IPS-15b (cell line): ENCODE results near the gene LGALS14.
"Not testable (repeated sequence)": the region's sequence is repeated elsewhere in the genome, so short reads cannot be mapped to it uniquely, and the experiment has no call there.

ENCODE experiments used
- H3K27me3 ChIP-seq: one replicate; pipeline ENCODE4 v1.6.1; 2013; ENCODE audit warnings: low read length; ENCODE audit not compliant: control insufficient read depth, insufficient read depth
- H3K36me3 ChIP-seq: one replicate; pipeline ENCODE4 v1.6.1; 2013; ENCODE audit warnings: low read length; ENCODE audit not compliant: control insufficient read depth, insufficient read depth
- H3K4me1 ChIP-seq: one replicate; pipeline ENCODE4 v1.6.1; 2013; ENCODE audit warnings: mild to moderate bottlenecking, low read length; ENCODE audit not compliant: control insufficient read depth, insufficient read depth
- H3K4me3 ChIP-seq: one replicate; pipeline ENCODE4 v1.5.1; 2013; ENCODE audit warnings: low read depth, low read length
- H3K9ac ChIP-seq: one replicate; pipeline ENCODE4 v1.6.1; 2013; ENCODE audit warnings: low read depth, mild to moderate bottlenecking, low read length
- H3K9me3 ChIP-seq: one replicate; pipeline ENCODE4 v1.6.1; 2013; ENCODE audit warnings: mild to moderate bottlenecking, low read length; ENCODE audit not compliant: control insufficient read depth, insufficient read depth

Gene LGALS14

GRCh38 chr19:39698535-39698934 is 5.7 kb upstream of the LGALS14 start:
- Histone ChIP-seq H3K9me3 (no peaks in the 10 kb centered on the region), H3K36me3 (no peaks in the 10 kb centered on the region), H3K4me3 (no peak overlapping the region), H3K9ac (no peak overlapping the region), H3K27me3 (no peaks in the 10 kb centered on the region), H3K4me1 (no peaks in the 10 kb centered on the region)

GRCh38 chr19:39701291-39701690 is 3.0 kb upstream of the LGALS14 start:
- H3K9ac ChIP-seq, result no peak overlapping the region
- H3K36me3 ChIP-seq, result no peaks in the 10 kb centered on the region
- no peaks in the 10 kb centered on the region for H3K4me1 ChIP-seq
- no peaks in the 10 kb centered on the region for H3K27me3 ChIP-seq
- no peak overlapping the region for H3K4me3 ChIP-seq
- H3K9me3 ChIP-seq, result no peaks in the 10 kb centered on the region

GRCh38 chr19:39705578-39706188 is 1.4 kb downstream of the LGALS14 start:
- Histone ChIP-seq H3K4me3 (no peak overlapping the region), H3K9me3 (no peaks in the 10 kb centered on the region), H3K36me3 (no peaks in the 10 kb centered on the region), H3K4me1 (no peaks in the 10 kb centered on the region), H3K9ac (no peak overlapping the region), H3K27me3 (peaks cover 2% of the 10 kb centered on the region)

GRCh38 chr19:39708594-39708993 is 4.3 kb downstream of the LGALS14 start:
- Histone ChIP-seq H3K4me1 (no peaks in the 10 kb centered on the region), H3K4me3 (no peak overlapping the region), H3K27me3 (peaks cover 2% of the 10 kb centered on the region), H3K9ac (no peak overlapping the region), H3K9me3 (no peaks in the 10 kb centered on the region), H3K36me3 (no peaks in the 10 kb centered on the region)

- peaks cover 2% of the 10 kb centered on the region for H3K27me3 ChIP-seq
- H3K4me1 ChIP-seq, result no peaks in the 10 kb centered on the region
- no peaks in the 10 kb centered on the region for H3K36me3 ChIP-seq
- H3K9ac ChIP-seq, result no peak overlapping the region
- H3K9me3 ChIP-seq, result no peaks in the 10 kb centered on the region
- H3K4me3 ChIP-seq, result no peak overlapping the region
Measured at GRCh38 chr19:39709026-39709872, 5.0 kb downstream of the LGALS14 start.

GRCh38 chr19:39710333-39710890 is 6.1 kb downstream of the LGALS14 start:
- H3K9me3 ChIP-seq, result no peaks in the 10 kb centered on the region
- no peaks in the 10 kb centered on the region for H3K36me3 ChIP-seq
- no peak overlapping the region for H3K9ac ChIP-seq
- H3K27me3 ChIP-seq, result peaks cover 2% of the 10 kb centered on the region
- H3K4me1 ChIP-seq, result no peaks in the 10 kb centered on the region
- H3K4me3 ChIP-seq, result no peak overlapping the region

GRCh38 chr19:39720144-39720543 is 15.9 kb downstream of the LGALS14 start:
- H3K9ac ChIP-seq, H3K27me3 ChIP-seq, H3K4me3 ChIP-seq, H3K9me3 ChIP-seq, H3K4me1 ChIP-seq, H3K36me3 ChIP-seq: not testable (repeated sequence)

- Histone ChIP-seq H3K36me3 (no peaks in the 10 kb centered on the region), H3K4me3 (no peak overlapping the region), H3K27me3 (no peaks in the 10 kb centered on the region), H3K9me3 (no peaks in the 10 kb centered on the region), H3K4me1 (no peaks in the 10 kb centered on the region), H3K9ac (no peak overlapping the region)
Measured at GRCh38 chr19:39725995-39726394, 21.7 kb downstream of the LGALS14 start.

GRCh38 chr19:39727070-39727800 is 23.0 kb downstream of the LGALS14 start:
- no peak overlapping the region for H3K4me3 ChIP-seq
- H3K27me3 ChIP-seq, result no peaks in the 10 kb centered on the region
- H3K36me3 ChIP-seq, result no peaks in the 10 kb centered on the region
- no peak overlapping the region for H3K9ac ChIP-seq
- no peaks in the 10 kb centered on the region for H3K4me1 ChIP-seq
- H3K9me3 ChIP-seq, result no peaks in the 10 kb centered on the region

GRCh38 chr19:39728040-39728439 is 23.8 kb downstream of the LGALS14 start:
- no peak overlapping the region for H3K4me3 ChIP-seq

GRCh38 chr19:39729594-39729993 is 25.3 kb downstream of the LGALS14 start:
- Histone ChIP-seq H3K4me1 (no peaks in the 10 kb centered on the region), H3K4me3 (no peak overlapping the region), H3K27me3 (no peaks in the 10 kb centered on the region), H3K9me3 (no peaks in the 10 kb centered on the region), H3K36me3 (no peaks in the 10 kb centered on the region), H3K9ac (no peak overlapping the region)

More at GRCh38 chr19:39728040-39728439, 23.8 kb downstream of the LGALS14 start:
- H3K9ac ChIP-seq, result no peak overlapping the region
- H3K36me3 ChIP-seq, result no peaks in the 10 kb centered on the region
- H3K27me3 ChIP-seq, result no peaks in the 10 kb centered on the region
- no peaks in the 10 kb centered on the region for H3K9me3 ChIP-seq
- no peaks in the 10 kb centered on the region for H3K4me1 ChIP-seq
